ENCODE results near the gene FAM200C.

GRCh38 chr5:160435532-160435931 lies 35.7 kb upstream of the FAM200C start:
- TF ChIP-seq, protein P1, sequence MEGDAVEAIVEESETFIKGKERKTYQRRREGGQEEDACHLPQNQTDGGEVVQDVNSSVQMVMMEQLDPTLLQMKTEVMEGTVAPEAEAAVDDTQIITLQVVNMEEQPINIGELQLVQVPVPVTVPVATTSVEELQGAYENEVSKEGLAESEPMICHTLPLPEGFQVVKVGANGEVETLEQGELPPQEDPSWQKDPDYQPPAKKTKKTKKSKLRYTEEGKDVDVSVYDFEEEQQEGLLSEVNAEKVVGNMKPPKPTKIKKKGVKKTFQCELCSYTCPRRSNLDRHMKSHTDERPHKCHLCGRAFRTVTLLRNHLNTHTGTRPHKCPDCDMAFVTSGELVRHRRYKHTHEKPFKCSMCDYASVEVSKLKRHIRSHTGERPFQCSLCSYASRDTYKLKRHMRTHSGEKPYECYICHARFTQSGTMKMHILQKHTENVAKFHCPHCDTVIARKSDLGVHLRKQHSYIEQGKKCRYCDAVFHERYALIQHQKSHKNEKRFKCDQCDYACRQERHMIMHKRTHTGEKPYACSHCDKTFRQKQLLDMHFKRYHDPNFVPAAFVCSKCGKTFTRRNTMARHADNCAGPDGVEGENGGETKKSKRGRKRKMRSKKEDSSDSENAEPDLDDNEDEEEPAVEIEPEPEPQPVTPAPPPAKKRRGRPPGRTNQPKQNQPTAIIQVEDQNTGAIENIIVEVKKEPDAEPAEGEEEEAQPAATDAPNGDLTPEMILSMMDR (IDR thresholded peaks at IDR 0.05), result no peak
- TF ChIP-seq POLR2A (IDR thresholded peaks at IDR 0.05), result no peak

Data from esophagus squamous epithelium (tissue), 4 donors.